Suprapubic skin (tissue), 4 donors: ENCODE data around the gene SYNGR2. TPM values are rescaled to one million over a fixed set of nuclear protein-coding genes. Genes with fewer than 3 reads are reported as not detected.
A peak's percentile ranks its signal among the peaks of the same experiment; 100 is the strongest.

ENCODE experiments used
- DNase-seq, 2 donors: peaks; one replicate each; pipeline ENCODE4 v3.0.0-alpha.2; 2019; ENCODE audit warnings: low spot score in 2 of 2
- H3K27ac ChIP-seq: fragments of 200-600 bp; sonication (generic); one replicate; pipeline ENCODE4 v1.5.1; 2019
- H3K27me3 ChIP-seq: fragments of 200-600 bp; sonication (generic); one replicate; pipeline ENCODE4 v1.5.1; 2019
- H3K36me3 ChIP-seq: fragments of 200-600 bp; sonication (generic); one replicate; pipeline ENCODE4 v1.5.1; 2019
- H3K4me1 ChIP-seq: fragments of 200-600 bp; sonication (generic); one replicate; pipeline ENCODE4 v1.5.1; 2019
- H3K4me3 ChIP-seq: fragments of 200-600 bp; sonication (generic); one replicate; pipeline ENCODE4 v1.5.1; 2019; ENCODE audit warnings: mild to moderate bottlenecking
- H3K9me3 ChIP-seq: fragments of 200-600 bp; sonication (generic); one replicate; pipeline ENCODE4 v1.5.1; 2019
- EP300 ChIP-seq: sonication (generic); formaldehyde crosslinking; IDR thresholded peaks from one replicate; pipeline ENCODE4 v1.6.1; 2017; ENCODE audit warnings: antibody characterized with exemption
- POLR2A ChIP-seq, 2 donors: fragments of 450-650 bp; IDR thresholded peaks; one replicate each; pipeline ENCODE4 v1.6.1; 2017; ENCODE audit warnings: antibody characterized with exemption in 2 of 2, mild to moderate bottlenecking in 2 of 2, moderate library complexity in 2 of 2
- POLR2AphosphoS5 ChIP-seq, 3 donors: sonication (generic); formaldehyde crosslinking; IDR thresholded peaks; one replicate each; pipeline ENCODE4 v1.6.1; 2017; ENCODE audit warnings: antibody characterized with exemption in 3 of 3
- WGBS: methylation state at CpG from one replicate; pipeline ENCODE4 v1.1.5; 2018; 5-methylcytosine and 5-hydroxymethylcytosine counted together
- total RNA-seq, 4 donors: library from RNA; depleted of rRNA; stranded (reverse); fragments of >200 nt; gene quantifications; one replicate each; pipeline ENCODE4 v1.1.0, GENCODE V29; 2016
- TF ChIP-seq, protein P1 (sequence below), 2 donors: fragments of 200-600 bp in 1 of 2; fragments of 450-650 bp in 1 of 2; sonication (generic) in 1 of 2; IDR thresholded peaks; one replicate each; pipeline ENCODE4 v1.5.1; 2016 to 2019; ENCODE audit warnings: antibody characterized with exemption in 2 of 2, mild to moderate bottlenecking in 1 of 2, moderate library complexity in 1 of 2

Gene SYNGR2
- total RNA-seq, 4 donors from 2014 or later, result 127 to 139 (median 133) TPM

DNA sequence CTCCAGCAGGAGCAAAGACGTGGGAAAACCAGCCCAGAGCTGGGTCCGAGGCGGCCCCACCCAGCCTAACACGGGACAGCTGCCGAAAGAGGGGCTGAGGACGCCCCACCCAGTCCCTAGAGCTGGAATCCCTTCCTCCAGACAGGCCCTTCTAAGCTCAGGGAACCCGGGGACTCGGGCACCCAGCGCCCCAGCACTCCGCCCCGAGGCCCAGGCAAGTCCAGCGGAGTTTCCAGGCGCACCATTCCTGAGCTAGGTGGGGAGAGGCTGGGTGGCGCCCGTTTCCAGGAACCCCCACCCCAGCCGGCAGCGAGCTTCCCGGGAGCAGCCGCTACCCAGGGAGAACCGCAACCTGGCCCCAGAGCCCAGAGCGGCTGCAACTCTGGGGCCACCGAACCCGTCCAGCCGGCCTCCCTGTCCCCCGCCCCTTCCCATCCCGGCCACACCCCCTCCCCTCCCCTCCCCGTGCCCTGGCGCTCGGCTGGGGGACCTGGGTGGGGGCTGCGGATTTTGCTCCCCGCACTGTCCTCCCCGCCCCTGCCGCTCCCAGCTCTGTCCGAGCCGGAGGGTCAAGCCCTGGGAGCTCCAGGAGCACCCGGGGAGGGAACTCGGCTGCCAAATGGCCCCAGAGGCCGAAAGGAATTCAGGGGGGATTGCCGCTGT is 40.4 kb upstream of the SYNGR2 start:
- Histone ChIP-seq H3K36me3 (peaks cover 28% of the 10 kb centered on the region), H3K9me3 (no peaks in the 10 kb centered on the region), H3K4me3 (peak overlapping the region; percentile 69), H3K27me3 (no peaks in the 10 kb centered on the region), H3K27ac (peak overlapping the region; percentile 89), H3K4me1 (peaks cover 84% of the 10 kb centered on the region)
- WGBS, result under 1% methylated on average over 20 of the region's 39 CpGs
- DNase-seq, result peak; percentile 68 to 80
- TF ChIP-seq POLR2A (IDR thresholded peaks at IDR 0.05) (no peak), EP300 (no peak), POLR2AphosphoS5 (IDR thresholded peaks at IDR 0.05) (no peak)
- TF ChIP-seq, protein P1, sequence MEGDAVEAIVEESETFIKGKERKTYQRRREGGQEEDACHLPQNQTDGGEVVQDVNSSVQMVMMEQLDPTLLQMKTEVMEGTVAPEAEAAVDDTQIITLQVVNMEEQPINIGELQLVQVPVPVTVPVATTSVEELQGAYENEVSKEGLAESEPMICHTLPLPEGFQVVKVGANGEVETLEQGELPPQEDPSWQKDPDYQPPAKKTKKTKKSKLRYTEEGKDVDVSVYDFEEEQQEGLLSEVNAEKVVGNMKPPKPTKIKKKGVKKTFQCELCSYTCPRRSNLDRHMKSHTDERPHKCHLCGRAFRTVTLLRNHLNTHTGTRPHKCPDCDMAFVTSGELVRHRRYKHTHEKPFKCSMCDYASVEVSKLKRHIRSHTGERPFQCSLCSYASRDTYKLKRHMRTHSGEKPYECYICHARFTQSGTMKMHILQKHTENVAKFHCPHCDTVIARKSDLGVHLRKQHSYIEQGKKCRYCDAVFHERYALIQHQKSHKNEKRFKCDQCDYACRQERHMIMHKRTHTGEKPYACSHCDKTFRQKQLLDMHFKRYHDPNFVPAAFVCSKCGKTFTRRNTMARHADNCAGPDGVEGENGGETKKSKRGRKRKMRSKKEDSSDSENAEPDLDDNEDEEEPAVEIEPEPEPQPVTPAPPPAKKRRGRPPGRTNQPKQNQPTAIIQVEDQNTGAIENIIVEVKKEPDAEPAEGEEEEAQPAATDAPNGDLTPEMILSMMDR (IDR thresholded peaks at IDR 0.05), result no peak

DNA sequence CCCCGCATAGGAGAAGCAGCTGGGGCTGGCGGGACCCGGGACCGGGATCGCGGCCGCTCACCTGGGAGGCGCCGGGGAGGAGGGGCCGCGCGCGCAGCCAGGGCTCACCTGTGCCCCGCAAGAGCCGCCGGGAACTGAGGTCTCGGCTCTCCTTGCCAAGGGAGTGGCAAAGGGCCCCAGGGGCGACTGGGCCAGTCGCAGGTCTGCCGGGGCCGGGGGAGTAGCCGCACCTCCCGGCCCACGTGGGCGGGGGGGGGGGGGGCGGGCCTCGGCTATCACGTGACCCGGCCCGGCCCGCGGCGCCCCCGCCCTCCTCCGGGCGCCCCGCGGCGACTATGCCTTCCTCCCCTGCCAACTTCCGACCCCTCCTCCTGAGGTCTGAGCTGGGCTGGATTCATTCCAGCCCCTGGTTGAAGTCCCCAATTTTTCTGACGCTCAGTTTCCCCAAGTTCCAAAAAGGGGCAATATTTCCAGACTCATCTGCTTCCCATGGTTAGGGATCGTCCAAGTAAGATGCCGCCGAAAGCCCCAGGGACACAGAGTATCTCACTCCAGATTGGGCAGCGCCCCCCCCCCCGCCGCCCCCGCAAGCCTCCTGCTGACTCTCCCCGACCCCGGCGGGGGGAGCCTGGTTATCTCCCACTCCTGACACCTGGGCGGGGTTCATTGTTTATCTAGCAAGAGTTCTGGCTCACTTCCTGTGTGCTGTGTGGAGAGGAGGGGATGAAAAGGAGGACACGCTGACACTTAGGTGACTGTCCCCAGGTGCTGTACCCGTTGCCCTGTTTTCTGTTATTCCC is 39.6 kb upstream of the SYNGR2 start, which contains the start of gene TMC6:
TSS of gene TMC6 (minus strand) at position 205 of the 800 bp plus-strand sequence. CDS start 1,923 bp downstream, outside the sequence.
- 5% methylated on average over 10 of the region's 54 CpGs for WGBS
- peak within 1 kb of the TSS; percentile 69 for H3K4me3 ChIP-seq
- peaks cover 20% of the 10 kb centered on the region for H3K36me3 ChIP-seq
- H3K9me3 ChIP-seq, result no peaks in the 10 kb centered on the region
- H3K27ac ChIP-seq, result peak within 1 kb of the TSS; percentile 89
- peak; percentile 77 to 81 for DNase-seq
- H3K27me3 ChIP-seq, result no peaks in the 10 kb centered on the region
- H3K4me1 ChIP-seq, result peaks cover 84% of the 10 kb centered on the region
- no peak for TF ChIP-seq POLR2AphosphoS5 (IDR thresholded peaks at IDR 0.05)
- TF ChIP-seq, protein P1 (IDR thresholded peaks at IDR 0.05), result no peak
- no peak for TF ChIP-seq POLR2A (IDR thresholded peaks at IDR 0.05)
- TF ChIP-seq EP300, result no peak

DNA sequence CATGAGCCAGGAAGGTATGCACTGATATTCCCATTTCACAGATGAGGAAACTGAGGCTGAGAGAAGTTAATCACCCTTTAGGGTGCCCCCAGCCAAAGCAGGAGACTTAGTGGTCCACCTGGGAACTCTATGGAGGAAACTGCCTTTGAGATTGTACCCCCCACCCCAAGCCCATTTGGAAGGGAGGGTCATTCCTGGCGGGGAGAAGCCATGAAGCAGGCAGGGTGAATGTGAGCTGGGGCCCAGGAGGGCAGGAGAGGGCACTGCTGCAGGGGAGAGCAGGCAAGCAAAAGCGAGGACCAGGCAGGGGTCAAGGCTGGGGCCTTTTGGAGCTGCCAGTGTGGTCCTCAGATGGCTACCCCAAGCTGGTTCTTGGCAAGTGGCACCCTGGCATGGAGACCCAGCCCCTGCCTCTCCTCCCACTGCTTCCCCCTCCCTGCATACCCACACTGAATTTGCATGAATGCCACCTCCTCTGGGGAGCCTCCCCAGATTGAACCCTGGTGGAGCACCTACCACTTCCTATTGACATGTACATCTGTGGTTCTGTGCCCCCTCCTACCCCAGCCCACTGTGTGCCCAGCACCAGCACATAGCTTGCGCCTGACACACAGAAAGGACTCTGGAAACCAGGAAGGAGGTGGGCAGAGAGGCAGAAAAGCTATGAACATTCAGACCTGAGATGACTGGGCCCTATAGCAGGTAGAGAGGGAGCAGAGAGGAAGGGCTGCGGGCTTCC is 38.9 kb upstream of the SYNGR2 start:
- Histone ChIP-seq H3K27me3 (no peaks in the 10 kb centered on the region), H3K9me3 (no peaks in the 10 kb centered on the region), H3K27ac (peak overlapping the region; percentile 89), H3K36me3 (peaks cover 13% of the 10 kb centered on the region), H3K4me3 (no peak overlapping the region), H3K4me1 (peaks cover 79% of the 10 kb centered on the region)
- DNase-seq, result peak in 1 of 2 donors; percentile 63
- 81% methylated on average over 4 of the region's 4 CpGs for WGBS
- TF ChIP-seq POLR2A (IDR thresholded peaks at IDR 0.05) (no peak), POLR2AphosphoS5 (IDR thresholded peaks at IDR 0.05) (no peak), EP300 (no peak)
- TF ChIP-seq, protein P1 (IDR thresholded peaks at IDR 0.05), result no peak

DNA sequence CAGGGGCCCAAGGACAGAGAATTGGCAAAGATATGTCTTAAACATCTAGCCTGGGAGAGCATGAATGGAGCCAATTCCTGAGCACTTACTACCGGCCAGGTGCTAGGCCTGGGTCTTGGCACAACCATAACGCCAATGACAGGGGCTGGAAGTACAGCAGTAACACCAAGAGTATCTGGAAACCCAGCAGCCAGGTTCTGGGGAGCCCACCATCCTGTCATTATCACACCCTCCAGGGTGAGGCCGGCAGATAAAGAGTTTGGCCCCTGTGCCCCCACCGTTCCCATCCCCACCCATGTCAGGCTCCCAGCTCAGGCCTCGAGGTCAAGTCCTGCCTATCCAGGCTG is 38.3 kb upstream of the SYNGR2 start:
- H3K9me3 ChIP-seq, result no peaks in the 10 kb centered on the region
- peak overlapping the region; percentile 40 for H3K27ac ChIP-seq
- peaks cover 74% of the 10 kb centered on the region for H3K4me1 ChIP-seq
- H3K4me3 ChIP-seq, result no peak overlapping the region
- TF ChIP-seq, protein P1 (IDR thresholded peaks at IDR 0.05), result no peak
- H3K36me3 ChIP-seq, result peaks cover 7% of the 10 kb centered on the region
- DNase-seq, result peak in 1 of 2 donors; percentile 63
- no peaks in the 10 kb centered on the region for H3K27me3 ChIP-seq
- WGBS, result 56% methylated on average over 2 of the region's 5 CpGs
